Esophagus muscularis mucosa (tissue), 3 donors: Measurements from ENCODE around the gene CARMIL3.

Experiments used
- CTCF ChIP-seq, 3 experiments: fragments of 200-600 bp in 2 of 3; fragments of 450-650 bp in 1 of 3; sonication (generic) in 2 of 3; IDR thresholded peaks; one replicate each; pipeline ENCODE4 v1.5.1; 2017 to 2019; ENCODE audit warnings: antibody characterized with exemption in 3 of 3, mild to moderate bottlenecking in 2 of 3, moderate library complexity in 1 of 3
- POLR2A ChIP-seq: fragments of 450-650 bp; IDR thresholded peaks from one replicate; pipeline ENCODE4 v1.6.1; 2017; ENCODE audit warnings: antibody characterized with exemption, moderate library complexity, mild to moderate bottlenecking, low read depth
- POLR2AphosphoS5 ChIP-seq, 2 donors: sonication (generic); formaldehyde crosslinking; IDR thresholded peaks; one replicate each; pipeline ENCODE4 v1.6.1; 2017; ENCODE audit warnings: antibody characterized with exemption in 2 of 2

GRCh38 chr14:24100982-24101494 is 49.2 kb downstream of the CARMIL3 start:
- TF ChIP-seq POLR2A (no peak), CTCF (IDR thresholded peaks at IDR 0.05) (no peak), POLR2AphosphoS5 (IDR thresholded peaks at IDR 0.05) (no peak)
